Effector memory CD4-positive, alpha-beta T cell (primary cell): ENCODE results near the gene NOB1.
"Not testable (repeated sequence)": the region's sequence is repeated elsewhere in the genome, so short reads cannot be mapped to it uniquely, and the experiment has no call there.

Experiments
- DNase-seq, 3 donors: peaks; one replicate each; pipeline ENCODE4 v3.0.0-alpha.2; 2020
- H3K27ac ChIP-seq: 2 replicates; pipeline ENCODE4 v1.7.0; 2013; ENCODE audit warnings: mild to moderate bottlenecking, low read length, moderate library complexity; ENCODE audit not compliant: insufficient read depth, poor library complexity, severe bottlenecking
- H3K27me3 ChIP-seq: replicated peaks from 2 replicates; pipeline ENCODE4 v1.7.0; 2013; ENCODE audit warnings: mild to moderate bottlenecking, low read length; ENCODE audit not compliant: insufficient read depth, control insufficient read depth, poor library complexity, severe bottlenecking
- H3K36me3 ChIP-seq: 2 replicates; pipeline ENCODE4 v1.7.0; 2013; ENCODE audit warnings: mild to moderate bottlenecking, low read length, moderate library complexity; ENCODE audit not compliant: control insufficient read depth, insufficient read depth
- H3K4me1 ChIP-seq: 2 replicates; pipeline ENCODE4 v1.7.0; 2013; ENCODE audit warnings: low read length, mild to moderate bottlenecking; ENCODE audit not compliant: control insufficient read depth, insufficient read depth, poor library complexity, severe bottlenecking
- H3K4me3 ChIP-seq: 2 replicates; pipeline ENCODE4 v1.7.0; 2013; ENCODE audit warnings: low read length, low read depth, mild to moderate bottlenecking; ENCODE audit not compliant: insufficient read depth, poor library complexity, severe bottlenecking
- H3K9me3 ChIP-seq: 2 replicates; pipeline ENCODE4 v1.7.0; 2013; ENCODE audit warnings: mild to moderate bottlenecking, low read length, moderate library complexity; ENCODE audit not compliant: control insufficient read depth
- total RNA-seq, 3 donors: gene quantifications; one replicate each; lab custom pipeline; 2026; lab: John Stamatoyannopoulos, UW

NOB1 gene
- total RNA-seq, result 18.6 to 26.7 (median 24.6) reads per million in 3 donors

GRCh38 chr16:69754469-69755310, at the start of gene NOB1:
TSS of gene NOB1 (minus strand) at chr16:69754926. CDS start at chr16:69754910, 16 bp downstream.
- DNase-seq, result peak; percentile 95 to 98 (median 97)
- Histone ChIP-seq H3K27ac (peak within 1 kb of the TSS; percentile 90), H3K27me3 (no peaks in the 10 kb centered on the region), H3K9me3 (no peaks in the 10 kb centered on the region), H3K36me3 (peaks cover 19% of the 10 kb centered on the region), H3K4me3 (peak within 1 kb of the TSS; percentile 99), H3K4me1 (peaks cover 12% of the 10 kb centered on the region)

DNA sequence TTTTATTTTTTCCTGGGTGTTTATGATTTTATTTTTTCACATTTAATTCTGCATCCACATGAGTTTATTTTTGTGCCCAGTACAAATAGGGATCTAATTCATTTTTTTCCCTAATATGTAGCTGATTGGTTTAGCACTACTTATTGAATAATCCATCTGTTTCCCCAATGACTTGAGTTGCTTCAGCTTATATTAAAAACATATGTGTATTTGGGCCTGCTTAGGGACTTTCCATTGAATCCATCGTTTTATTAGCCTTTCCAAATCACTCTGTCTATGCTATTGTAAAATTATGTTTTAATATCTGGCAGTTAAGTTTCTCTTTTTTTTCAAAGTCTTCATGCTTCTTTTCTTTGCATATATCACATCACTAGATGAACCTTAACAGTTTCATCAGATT, 49.6 kb upstream of the NOB1 start:
- Histone ChIP-seq H3K4me3 (no peak overlapping the region), H3K36me3 (peaks cover 24% of the 10 kb centered on the region)
- DNase-seq, result no peak

DNA sequence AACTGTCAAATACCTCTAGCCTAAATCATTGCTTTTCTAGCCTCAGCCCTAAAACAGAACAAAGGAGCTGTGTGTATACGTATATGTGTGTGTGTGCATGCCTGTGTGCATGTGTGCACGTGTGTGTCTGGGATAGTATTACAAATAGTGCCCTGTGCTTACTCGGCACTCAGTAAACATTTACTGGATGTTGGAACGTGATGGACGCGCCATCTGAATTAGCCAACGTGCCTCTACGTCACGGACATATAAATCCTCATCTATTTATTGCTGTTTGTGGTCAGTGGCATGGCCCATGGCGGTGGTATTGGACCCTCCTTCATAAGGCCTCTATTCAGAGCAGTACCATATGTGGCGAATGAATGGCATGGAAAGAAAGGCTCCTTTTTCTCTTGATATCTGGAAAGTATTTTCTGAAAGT, 44.9 kb upstream of the NOB1 start:
- Histone ChIP-seq H3K4me3 (no peak overlapping the region), H3K27me3 (no peaks in the 10 kb centered on the region), H3K36me3 (peaks cover 29% of the 10 kb centered on the region), H3K4me1 (no peaks in the 10 kb centered on the region), H3K9me3 (no peaks in the 10 kb centered on the region), H3K27ac (no peak overlapping the region)
- DNase-seq, result no peak

More for the DNA sequence above, 49.6 kb upstream of the NOB1 start:
- Histone ChIP-seq H3K27me3 (no peaks in the 10 kb centered on the region), H3K4me1 (no peaks in the 10 kb centered on the region), H3K27ac (no peak overlapping the region), H3K9me3 (no peaks in the 10 kb centered on the region)

GRCh38 chr16:69798466-69798865, 43.7 kb upstream of the NOB1 start:
- no peak overlapping the region for H3K4me3 ChIP-seq
- H3K36me3 ChIP-seq, result peaks cover 29% of the 10 kb centered on the region
- no peak overlapping the region for H3K27ac ChIP-seq

DNA sequence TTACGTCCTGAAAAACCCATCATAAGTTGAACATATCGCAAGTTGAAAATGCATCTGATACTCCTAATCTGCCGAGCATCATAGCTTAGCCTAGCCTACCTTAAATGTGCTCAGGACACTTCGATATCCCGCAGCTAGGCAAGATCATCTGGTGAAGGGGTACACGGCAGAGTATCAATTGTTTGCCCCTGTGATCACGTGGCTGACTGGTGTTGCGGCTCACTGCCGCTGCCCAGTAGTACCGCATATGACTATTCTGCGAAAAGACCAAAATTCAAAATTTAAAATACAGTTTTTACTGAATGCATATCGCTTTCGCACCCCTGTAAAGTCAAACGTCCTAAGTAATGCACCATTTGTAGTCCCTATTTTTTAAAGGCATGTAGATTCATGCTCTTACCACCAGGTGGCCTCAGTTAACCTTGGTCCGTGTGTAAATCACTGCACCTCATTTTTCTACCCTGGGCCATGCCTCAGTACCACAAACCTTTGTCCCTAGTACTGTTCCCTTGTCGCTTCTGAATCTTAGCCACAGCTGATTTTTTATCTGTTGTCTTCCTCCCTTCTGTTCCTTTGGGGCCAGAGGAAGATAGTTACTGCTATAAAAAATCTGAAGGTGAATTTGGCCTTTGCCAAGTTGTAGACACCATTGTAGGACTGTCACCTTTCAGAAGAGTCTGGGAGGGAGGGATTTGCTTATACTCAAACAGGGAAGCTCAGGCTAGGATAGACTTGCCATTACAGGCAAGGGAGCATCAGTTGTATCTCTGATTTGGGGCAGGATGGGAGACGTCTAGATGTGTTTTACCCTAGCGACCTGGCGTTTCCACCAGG, 41.8 kb upstream of the NOB1 start:
- Histone ChIP-seq H3K36me3 (peaks cover 25% of the 10 kb centered on the region), H3K4me3 (no peak overlapping the region), H3K4me1 (no peaks in the 10 kb centered on the region), H3K9me3 (no peaks in the 10 kb centered on the region), H3K27me3 (no peaks in the 10 kb centered on the region), H3K27ac (no peak overlapping the region)
- peak in 1 of 3 donors; percentile 7 for DNase-seq

More at GRCh38 chr16:69798466-69798865, 43.7 kb upstream of the NOB1 start:
- no peaks in the 10 kb centered on the region for H3K4me1 ChIP-seq
- H3K9me3 ChIP-seq, result no peaks in the 10 kb centered on the region
- H3K27me3 ChIP-seq, result no peaks in the 10 kb centered on the region
- no peak for DNase-seq

- H3K9me3 ChIP-seq, result no peaks in the 10 kb centered on the region
- H3K27ac ChIP-seq, result no peak overlapping the region
- no peak for DNase-seq
- H3K36me3 ChIP-seq, result peaks cover 18% of the 10 kb centered on the region
- no peak overlapping the region for H3K4me3 ChIP-seq
- no peaks in the 10 kb centered on the region for H3K4me1 ChIP-seq
- H3K27me3 ChIP-seq, result no peaks in the 10 kb centered on the region
Measured at GRCh38 chr16:69794486-69794885, 39.8 kb upstream of the NOB1 start.

GRCh38 chr16:69793526-69793925, 38.8 kb upstream of the NOB1 start:
- H3K4me3 ChIP-seq, result no peak overlapping the region
- H3K27ac ChIP-seq, result no peak overlapping the region
- H3K4me1 ChIP-seq, result no peaks in the 10 kb centered on the region
- H3K9me3 ChIP-seq, result no peaks in the 10 kb centered on the region
- no peaks in the 10 kb centered on the region for H3K27me3 ChIP-seq
- H3K36me3 ChIP-seq, result peaks cover 11% of the 10 kb centered on the region
- DNase-seq, result no peak

- H3K27ac ChIP-seq, H3K4me3 ChIP-seq, H3K27me3 ChIP-seq, H3K9me3 ChIP-seq, DNase-seq, H3K4me1 ChIP-seq: not testable (repeated sequence)
- peaks cover 27% of the 10 kb centered on the region for H3K36me3 ChIP-seq
Measured at GRCh38 chr16:69791391-69791847, 36.7 kb upstream of the NOB1 start.

GRCh38 chr16:69787883-69788282, 33.2 kb upstream of the NOB1 start:
- H3K4me3 ChIP-seq, result no peak overlapping the region
- no peak for DNase-seq
- no peak overlapping the region for H3K27ac ChIP-seq
- H3K36me3 ChIP-seq, result peaks cover 27% of the 10 kb centered on the region
- H3K4me1 ChIP-seq, result no peaks in the 10 kb centered on the region
- H3K27me3 ChIP-seq, result no peaks in the 10 kb centered on the region
- no peaks in the 10 kb centered on the region for H3K9me3 ChIP-seq

DNA sequence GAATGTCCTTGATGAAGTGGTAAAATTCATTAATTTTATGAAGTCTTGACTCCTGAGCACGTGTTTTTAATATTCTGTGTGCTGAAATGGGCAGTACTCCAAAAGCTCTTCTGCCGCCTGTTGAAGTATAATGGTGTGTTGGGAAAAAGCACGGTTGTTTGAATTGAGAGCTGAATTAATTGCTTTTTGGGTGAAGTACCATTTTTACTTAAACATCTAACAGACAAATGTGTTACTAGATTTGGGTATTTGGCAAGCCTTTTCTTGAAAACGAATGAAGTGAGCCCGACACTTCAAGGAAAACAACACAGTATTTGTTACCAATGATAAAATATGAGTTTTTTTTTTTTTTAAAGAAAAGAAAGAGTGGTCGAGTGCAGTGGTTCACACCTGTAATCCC, 29.9 kb upstream of the NOB1 start:
- Histone ChIP-seq H3K4me3 (no peak overlapping the region), H3K27me3 (no peaks in the 10 kb centered on the region), H3K36me3 (peaks cover 20% of the 10 kb centered on the region), H3K27ac (no peak overlapping the region), H3K4me1 (no peaks in the 10 kb centered on the region), H3K9me3 (no peaks in the 10 kb centered on the region)
- DNase-seq, result no peak
